ENCODE data around the gene S100B. TPM values are rescaled to one million over a fixed set of nuclear protein-coding genes. Genes with fewer than 3 reads are reported as not detected.
"Not testable (repeated sequence)": the region's sequence is repeated elsewhere in the genome, so short reads cannot be mapped to it uniquely, and the experiment has no call there.

S100B gene
- total RNA-seq, 1 donor from 2014 or later: not detected

GRCh38 chr21:46600978-46601377 is 3.9 kb downstream of the S100B start:
- no peak for DNase-seq (ENCODE audit: low read depth in 2 of 2)

GRCh38 chr21:46600305-46600704 is 4.6 kb downstream of the S100B start:
- no peak for DNase-seq (ENCODE audit: low read depth in 2 of 2)

- peak; percentile 91 to 97 for DNase-seq (ENCODE audit: low read depth in 2 of 2)
Measured at GRCh38 chr21:46598581-46599572, 6.0 kb downstream of the S100B start.

GRCh38 chr21:46597896-46598343 is 7.0 kb downstream of the S100B start:
- DNase-seq (ENCODE audit: low read depth in 2 of 2): no peak

GRCh38 chr21:46597031-46597430 is 7.9 kb downstream of the S100B start:
- no peak for DNase-seq (ENCODE audit: low read depth in 2 of 2)

GRCh38 chr21:46596201-46596600 is 8.7 kb downstream of the S100B start:
- no peak for DNase-seq (ENCODE audit: low read depth in 2 of 2)

GRCh38 chr21:46594276-46594675 is 10.6 kb downstream of the S100B start:
- DNase-seq (ENCODE audit: low read depth in 2 of 2): no peak

GRCh38 chr21:46585191-46585953 is 19.5 kb downstream of the S100B start:
- no peak for DNase-seq (ENCODE audit: low read depth in 2 of 2)

- DNase-seq (ENCODE audit: low read depth in 2 of 2): no peak
Measured at GRCh38 chr21:46581780-46582307, 23.0 kb downstream of the S100B start.

GRCh38 chr21:46579394-46579793 is 25.5 kb downstream of the S100B start:
- DNase-seq (ENCODE audit: low read depth in 2 of 2): not testable (repeated sequence)

- DNase-seq (ENCODE audit: low read depth in 2 of 2): not testable (repeated sequence)
Measured at GRCh38 chr21:46577786-46578185, 27.1 kb downstream of the S100B start.

GRCh38 chr21:46572850-46573249 is 32.0 kb downstream of the S100B start:
- DNase-seq (ENCODE audit: low read depth in 2 of 2): no peak

- no peak for DNase-seq (ENCODE audit: low read depth in 2 of 2)
Measured at GRCh38 chr21:46570631-46571030, 34.3 kb downstream of the S100B start.

- no peak for DNase-seq (ENCODE audit: low read depth in 2 of 2)
Measured at GRCh38 chr21:46570119-46570518, 34.8 kb downstream of the S100B start.

- DNase-seq (ENCODE audit: low read depth in 2 of 2): no peak
Measured at GRCh38 chr21:46569081-46569480, 35.8 kb downstream of the S100B start.

GRCh38 chr21:46568562-46568961 is 36.3 kb downstream of the S100B start:
- DNase-seq (ENCODE audit: low read depth in 2 of 2): no peak

- DNase-seq (ENCODE audit: low read depth in 2 of 2): no peak
Measured at GRCh38 chr21:46567348-46567747, 37.5 kb downstream of the S100B start.

- no peak for DNase-seq (ENCODE audit: low read depth in 2 of 2)
Measured at GRCh38 chr21:46564391-46564790, 40.5 kb downstream of the S100B start.

- DNase-seq (ENCODE audit: low read depth in 2 of 2): no peak
Measured at GRCh38 chr21:46562964-46563607, 41.8 kb downstream of the S100B start.

- DNase-seq (ENCODE audit: low read depth in 2 of 2): no peak
Measured at GRCh38 chr21:46562472-46562871, 42.4 kb downstream of the S100B start.

- no peak for DNase-seq (ENCODE audit: low read depth in 2 of 2)
Measured at GRCh38 chr21:46561445-46562090, 43.3 kb downstream of the S100B start.

Measured in dermis microvascular lymphatic vessel endothelial cell (primary cell).